Measurements from ENCODE around the gene PPP1R3C. TPM values are rescaled to one million over a fixed set of nuclear protein-coding genes. Genes with fewer than 3 reads are reported as not detected.
A peak's percentile ranks its signal among the peaks of the same experiment; 100 is the strongest.

PPP1R3C gene
- total and polyA plus RNA-seq, 3 experiments from 2014 or later = not detected

DNA sequence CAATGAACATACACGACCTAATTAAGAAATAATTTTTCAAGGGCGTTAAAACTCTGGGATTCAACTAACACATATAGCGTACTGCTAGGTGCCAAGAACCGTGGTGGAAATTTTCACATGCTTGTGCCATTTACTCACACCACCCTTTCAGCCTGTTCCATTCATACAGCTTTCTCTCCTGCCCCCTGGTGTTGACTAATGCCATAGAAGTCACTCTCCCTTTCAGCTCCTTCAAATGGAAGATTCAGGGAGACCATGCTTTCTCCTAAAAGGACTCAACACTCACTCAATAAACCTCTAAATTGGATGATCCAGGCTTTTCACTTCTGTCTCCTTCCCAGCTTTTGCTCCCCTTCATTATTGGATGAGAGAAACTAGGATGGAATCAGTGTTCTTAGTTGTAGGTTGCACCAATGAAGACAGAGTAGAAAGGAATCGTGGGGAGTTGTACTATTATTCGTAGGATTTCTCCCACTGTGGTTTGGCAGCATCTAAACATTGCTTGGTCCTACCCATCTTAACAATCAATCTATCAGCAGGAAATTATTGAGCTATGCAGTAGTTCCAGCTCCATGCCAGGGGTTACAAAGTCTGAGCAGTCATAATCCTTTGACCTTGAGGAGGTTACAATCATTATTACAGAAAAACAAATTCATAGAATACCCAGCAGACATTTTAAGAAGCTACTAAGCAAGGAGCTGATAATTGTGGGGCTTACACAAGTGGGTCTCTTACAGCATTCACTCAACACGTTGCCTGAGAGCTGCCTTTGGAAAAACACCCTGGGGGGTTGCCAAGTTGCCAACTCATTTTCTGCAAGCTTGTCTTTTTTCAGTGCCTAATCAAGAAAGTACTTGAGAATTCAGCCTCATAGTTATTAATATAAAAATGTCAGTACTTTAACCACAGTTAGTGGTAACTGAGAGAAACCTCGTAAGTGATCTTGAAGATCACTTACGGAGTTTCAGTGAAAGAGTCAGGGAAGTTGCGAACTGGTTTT is 2.8 kb upstream of the PPP1R3C start:
- Mint-ChIP-seq H3K9me3 (no peaks in the 10 kb centered on the region), H3K36me3 (no peaks in the 10 kb centered on the region), H3K4me1 (peaks cover 6 to 14% (median 8%) of the 10 kb centered on the region in 3 donors), H3K27me3 (peaks cover 34 to 81% of the 10 kb centered on the region in 2 donors), H3K27ac (no peak overlapping the region), H3K4me3 (peak overlapping the region in 1 of 7 donors; percentile 49)
- Histone ChIP-seq H3K9me3 (ENCODE audit: low read length) (no peaks in the 10 kb centered on the region), H3K36me3 (ENCODE audit: insufficient read depth, low read length) (no peaks in the 10 kb centered on the region), H3K4me3 (ENCODE audit: low read length) (no peak overlapping the region), H3K4me1 (ENCODE audit: insufficient read depth, low read length) (no peaks in the 10 kb centered on the region), H3K27ac (ENCODE audit: low read depth, low read length) (no peak overlapping the region), H3K27me3 (ENCODE audit: insufficient read depth, low read length, poor library complexity, severe bottlenecking) (peaks cover 10% of the 10 kb centered on the region)
- peak in 4 of 5 donors; percentile 8 to 54 (median 31) for DNase-seq
- ChIA-PET CTCF (interaction anchor here (0.9 to 6.2 kb wide), 12 partner anchors 9 to 352 kb away, joined by 3 to 69 read pairs (median 4); no protein-coding TSS in a partner anchor), POLR2A (no interaction called here)

DNA sequence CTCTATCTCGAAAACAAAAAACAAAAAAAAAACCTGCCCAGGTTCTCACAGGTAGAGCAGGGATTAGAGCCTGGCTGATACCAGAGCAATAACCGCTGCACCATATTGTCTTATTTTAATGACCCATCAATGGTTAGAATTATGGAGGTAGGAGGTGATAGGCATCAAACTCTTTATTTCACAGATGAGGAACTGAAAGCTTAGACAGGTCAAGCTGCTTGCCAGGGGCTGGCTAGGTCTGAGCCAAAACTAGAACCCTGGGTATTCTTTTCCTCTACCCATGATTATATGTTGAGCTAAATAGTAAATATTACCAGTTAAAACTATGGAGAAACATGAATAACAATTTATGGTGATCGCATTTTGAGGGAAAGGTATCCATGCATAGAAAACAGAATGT is 2.0 kb upstream of the PPP1R3C start:
- peaks cover 6 to 14% (median 8%) of the 10 kb centered on the region in 3 donors for H3K4me1 Mint-ChIP-seq
- Histone ChIP-seq H3K4me3 (ENCODE audit: low read length) (no peak overlapping the region), H3K9me3 (ENCODE audit: low read length) (no peaks in the 10 kb centered on the region), H3K27me3 (ENCODE audit: insufficient read depth, low read length, poor library complexity, severe bottlenecking) (peaks cover 10% of the 10 kb centered on the region), H3K27ac (ENCODE audit: low read depth, low read length) (no peak overlapping the region), H3K36me3 (ENCODE audit: insufficient read depth, low read length) (no peaks in the 10 kb centered on the region), H3K4me1 (ENCODE audit: insufficient read depth, low read length) (no peaks in the 10 kb centered on the region)
- POLR2A ChIA-PET = no interaction called here
- no peak overlapping the region for H3K4me3 Mint-ChIP-seq
- no peak for DNase-seq
- H3K27ac Mint-ChIP-seq = no peak overlapping the region
- H3K27me3 Mint-ChIP-seq = peaks cover 36 to 82% of the 10 kb centered on the region in 2 donors
- CTCF ChIA-PET = interaction anchor here (0.9 to 6.2 kb wide), 9 partner anchors 10 to 351 kb away, joined by 3 to 69 read pairs (median 3); no protein-coding TSS in a partner anchor
- no peaks in the 10 kb centered on the region for H3K9me3 Mint-ChIP-seq
- H3K36me3 Mint-ChIP-seq = no peaks in the 10 kb centered on the region

GRCh38 chr10:91634246-91634645 is 1.4 kb upstream of the PPP1R3C start:
- H3K27me3 ChIP-seq (ENCODE audit: insufficient read depth, low read length, poor library complexity, severe bottlenecking) = peaks cover 10% of the 10 kb centered on the region
- H3K27ac ChIP-seq (ENCODE audit: low read depth, low read length) = no peak overlapping the region
- Mint-ChIP-seq H3K27ac (no peak overlapping the region), H3K27me3 (peaks cover 34 to 85% of the 10 kb centered on the region in 2 donors), H3K4me3 (no peak overlapping the region), H3K4me1 (peaks cover 6 to 14% (median 8%) of the 10 kb centered on the region in 3 donors), H3K9me3 (no peaks in the 10 kb centered on the region), H3K36me3 (no peaks in the 10 kb centered on the region)
- no peaks in the 10 kb centered on the region for H3K4me1 ChIP-seq (ENCODE audit: insufficient read depth, low read length)
- H3K36me3 ChIP-seq (ENCODE audit: insufficient read depth, low read length) = no peaks in the 10 kb centered on the region
- H3K4me3 ChIP-seq (ENCODE audit: low read length) = no peak overlapping the region
- no peaks in the 10 kb centered on the region for H3K9me3 ChIP-seq (ENCODE audit: low read length)
- no peak for DNase-seq
- POLR2A ChIA-PET = no interaction called here
- CTCF ChIA-PET = interaction anchor here (0.6 to 6.2 kb wide), 6 partner anchors 10 to 628 kb away, joined by 3 to 69 read pairs (median 4); no protein-coding TSS in a partner anchor

GRCh38 chr10:91630625-91631024 is 2.2 kb downstream of the PPP1R3C start:
- H3K9me3 ChIP-seq (ENCODE audit: low read length) = no peaks in the 10 kb centered on the region
- ChIA-PET POLR2A (no interaction called here), CTCF (no interaction called here)
- H3K36me3 Mint-ChIP-seq = no peaks in the 10 kb centered on the region
- no peak overlapping the region for H3K27ac Mint-ChIP-seq
- H3K4me3 ChIP-seq (ENCODE audit: low read length) = no peak overlapping the region
- H3K36me3 ChIP-seq (ENCODE audit: insufficient read depth, low read length) = no peaks in the 10 kb centered on the region
- no peak for DNase-seq
- peaks cover 10% of the 10 kb centered on the region for H3K27me3 ChIP-seq (ENCODE audit: insufficient read depth, low read length, poor library complexity, severe bottlenecking)
- peaks cover 6 to 14% (median 8%) of the 10 kb centered on the region in 3 donors for H3K4me1 Mint-ChIP-seq
- H3K27ac ChIP-seq (ENCODE audit: low read depth, low read length) = no peak overlapping the region
- no peaks in the 10 kb centered on the region for H3K4me1 ChIP-seq (ENCODE audit: insufficient read depth, low read length)
- no peak overlapping the region for H3K4me3 Mint-ChIP-seq
- H3K9me3 Mint-ChIP-seq = no peaks in the 10 kb centered on the region
- H3K27me3 Mint-ChIP-seq = peaks cover 32 to 83% of the 10 kb centered on the region in 2 donors

DNA sequence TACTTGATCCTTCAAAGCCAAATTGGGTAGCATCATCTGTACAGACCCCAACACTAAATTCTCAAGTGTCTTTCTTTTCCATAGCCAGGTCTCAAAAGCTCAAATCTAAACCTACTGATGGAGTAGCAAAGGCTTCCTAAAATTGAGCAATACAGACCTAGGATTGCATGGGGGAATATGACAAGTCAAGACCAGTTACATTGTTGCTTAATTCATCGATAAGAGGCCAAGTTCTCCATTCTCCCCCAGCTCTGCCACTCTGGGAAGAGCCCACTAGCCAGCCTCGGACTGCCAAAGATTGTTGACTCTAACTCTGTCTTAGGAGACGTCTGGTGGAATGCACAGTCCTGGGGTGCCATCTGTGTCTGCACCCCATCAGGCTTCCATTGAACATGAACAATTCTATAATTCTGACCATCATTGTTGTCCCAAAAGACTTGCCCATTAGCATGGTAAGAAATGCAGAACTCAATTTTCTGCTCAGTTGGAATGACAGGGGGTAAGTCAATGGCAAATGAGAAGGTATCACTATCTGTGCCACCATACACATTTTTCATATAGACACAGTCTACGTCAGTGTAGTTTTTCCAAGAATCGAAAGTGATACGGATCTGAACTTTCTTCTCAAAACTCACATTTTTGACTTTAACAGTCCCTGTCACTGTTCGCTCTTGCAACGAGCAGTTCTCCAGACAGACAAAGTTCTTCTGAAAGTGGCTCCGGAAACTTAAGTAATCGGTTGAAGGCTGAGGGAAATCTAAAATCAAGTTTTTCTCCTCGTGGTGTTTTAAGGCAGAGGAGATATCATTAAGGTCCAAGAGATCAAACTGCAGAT is 2.9 kb downstream of the PPP1R3C start:
- H3K9me3 Mint-ChIP-seq = no peaks in the 10 kb centered on the region
- peaks cover 6 to 14% (median 8%) of the 10 kb centered on the region in 3 donors for H3K4me1 Mint-ChIP-seq
- DNase-seq = no peak
- peaks cover 28 to 82% of the 10 kb centered on the region in 2 donors for H3K27me3 Mint-ChIP-seq
- H3K9me3 ChIP-seq (ENCODE audit: low read length) = no peaks in the 10 kb centered on the region
- peaks cover 10% of the 10 kb centered on the region for H3K27me3 ChIP-seq (ENCODE audit: insufficient read depth, low read length, poor library complexity, severe bottlenecking)
- H3K4me3 ChIP-seq (ENCODE audit: low read length) = no peak overlapping the region
- no peaks in the 10 kb centered on the region for H3K36me3 Mint-ChIP-seq
- POLR2A ChIA-PET = no interaction called here
- H3K4me3 Mint-ChIP-seq = no peak overlapping the region
- H3K27ac Mint-ChIP-seq = no peak overlapping the region
- CTCF ChIA-PET = no interaction called here
- no peak overlapping the region for H3K27ac ChIP-seq (ENCODE audit: low read depth, low read length)
- no peaks in the 10 kb centered on the region for H3K4me1 ChIP-seq (ENCODE audit: insufficient read depth, low read length)
- H3K36me3 ChIP-seq (ENCODE audit: insufficient read depth, low read length) = no peaks in the 10 kb centered on the region

GRCh38 chr10:91628383-91628782 is 4.5 kb downstream of the PPP1R3C start:
- no peak overlapping the region for H3K4me3 ChIP-seq (ENCODE audit: low read length)
- no peak overlapping the region for H3K4me3 Mint-ChIP-seq
- ChIA-PET CTCF (interaction anchor here (2.9 kb wide), 1 partner anchor 330 kb away, joined by 9 read pairs; no protein-coding TSS in a partner anchor), POLR2A (no interaction called here)
- peaks cover 2 to 9% (median 6%) of the 10 kb centered on the region in 3 donors for H3K4me1 Mint-ChIP-seq
- no peaks in the 10 kb centered on the region for H3K9me3 ChIP-seq (ENCODE audit: low read length)
- no peak overlapping the region for H3K27ac Mint-ChIP-seq
- H3K27me3 Mint-ChIP-seq = peaks cover 23 to 72% of the 10 kb centered on the region in 2 donors
- no peak overlapping the region for H3K27ac ChIP-seq (ENCODE audit: low read depth, low read length)
- H3K9me3 Mint-ChIP-seq = peaks cover 0 to 2% (median 0%) of the 10 kb centered on the region in 5 donors
- DNase-seq = no peak
- no peaks in the 10 kb centered on the region for H3K36me3 ChIP-seq (ENCODE audit: insufficient read depth, low read length)
- no peaks in the 10 kb centered on the region for H3K4me1 ChIP-seq (ENCODE audit: insufficient read depth, low read length)
- H3K36me3 Mint-ChIP-seq = no peaks in the 10 kb centered on the region
- peaks cover 7% of the 10 kb centered on the region for H3K27me3 ChIP-seq (ENCODE audit: insufficient read depth, low read length, poor library complexity, severe bottlenecking)

DNA sequence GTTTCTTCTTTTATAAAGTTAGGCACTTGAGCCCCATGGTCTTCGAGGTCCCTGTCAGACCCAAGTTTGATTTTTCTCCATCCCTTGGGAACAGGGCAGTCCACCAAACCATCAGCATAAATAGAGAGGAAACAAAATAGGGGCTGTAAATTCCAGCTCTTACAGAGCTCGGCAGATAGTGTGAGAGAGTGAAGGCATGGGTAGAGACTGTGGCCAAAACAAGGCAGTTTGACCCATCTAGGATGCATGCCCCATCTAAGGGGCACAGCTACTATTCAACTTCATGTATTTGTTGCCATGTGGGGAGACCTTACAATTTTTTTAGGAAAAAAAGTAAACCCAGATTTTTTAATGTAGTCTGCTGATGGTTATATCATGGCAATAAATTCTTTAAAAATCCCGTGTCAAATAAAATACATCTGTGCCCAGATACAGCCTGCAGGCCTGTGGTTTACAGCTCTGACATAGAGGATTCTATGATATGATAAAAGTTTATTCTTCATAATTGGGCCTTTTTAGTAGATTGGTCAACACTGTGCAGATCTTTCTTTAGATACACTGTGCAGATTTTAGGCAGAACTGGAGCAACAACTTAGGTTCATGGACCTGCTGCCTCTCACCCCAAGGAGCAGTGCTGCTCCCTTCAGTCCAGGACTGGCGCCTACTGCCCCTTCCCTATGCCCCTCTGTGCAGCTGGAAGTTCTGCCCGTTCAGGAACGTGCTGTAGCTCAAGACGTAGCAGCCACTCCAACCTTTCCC is 5.3 kb downstream of the PPP1R3C start:
- DNase-seq = no peak
- Histone ChIP-seq H3K27ac (ENCODE audit: low read depth, low read length) (no peak overlapping the region), H3K36me3 (ENCODE audit: insufficient read depth, low read length) (no peaks in the 10 kb centered on the region), H3K4me1 (ENCODE audit: insufficient read depth, low read length) (no peaks in the 10 kb centered on the region), H3K9me3 (ENCODE audit: low read length) (no peaks in the 10 kb centered on the region), H3K27me3 (ENCODE audit: insufficient read depth, low read length, poor library complexity, severe bottlenecking) (peaks cover 5% of the 10 kb centered on the region), H3K4me3 (ENCODE audit: low read length) (no peak overlapping the region)
- CTCF ChIA-PET = interaction anchor here (2.9 kb wide), 1 partner anchor 329 kb away, joined by 9 read pairs; no protein-coding TSS in a partner anchor
- POLR2A ChIA-PET = no interaction called here
- Mint-ChIP-seq H3K4me3 (no peak overlapping the region), H3K27ac (no peak overlapping the region), H3K9me3 (peaks cover 0 to 6% (median 5%) of the 10 kb centered on the region in 5 donors), H3K4me1 (peaks cover 0 to 2% (median 2%) of the 10 kb centered on the region in 3 donors), H3K36me3 (peaks cover 0 to 5% (median 0%) of the 10 kb centered on the region in 3 donors), H3K27me3 (peaks cover 17 to 71% of the 10 kb centered on the region in 2 donors)

Measured in CD8-positive, alpha-beta memory T cell (primary cell).